ENCODE measurements around the gene ASCL3.

Gene ASCL3

GRCh38 chr11:8942518-8943066 is at the start of gene ASCL3:
Gene ASCL3 (minus strand): TSS chr11:8943016. CDS start chr11:8938161, 4,855 bp downstream.
- no peak for TF ChIP-seq CTCF (conservative IDR thresholded peaks at IDR 0.05; ENCODE audit: low read length)
- no peak for TF ChIP-seq EZH2phosphoT487 (IDR thresholded peaks at IDR 0.05; ENCODE audit: borderline replicate concordance)
- Histone ChIP-seq H3F3A (ENCODE audit: low read depth) (no peaks in the 10 kb centered on the region), H3K36me3 (ENCODE audit: insufficient read depth, low read length) (peaks cover 7% of the 10 kb centered on the region; the same call in 1 of the 2 replicates), H3K79me2 (ENCODE audit: insufficient read depth, low read length) (no peaks in the 10 kb centered on the region), H3K4me1 (ENCODE audit: insufficient read depth, low read length, poor library complexity, severe bottlenecking) (no peaks in the 10 kb centered on the region), H3K9me3 (ENCODE audit: insufficient read depth, low read depth, low read length) (no peaks in the 10 kb centered on the region), H2AFZ (ENCODE audit: low read length) (no peak within 1 kb of the TSS), H4K20me1 (ENCODE audit: insufficient read depth, low read length, poor library complexity, severe bottlenecking) (no peaks in the 10 kb centered on the region), H3K9me2 (replicated peaks; ENCODE audit: low read depth, low read length) (no peaks in the 10 kb centered on the region), H3K27me3 (ENCODE audit: insufficient read depth, low read length, poor library complexity, severe bottlenecking) (no peaks in the 10 kb centered on the region), H3K9ac (ENCODE audit: low read depth, low read length, poor library complexity, severe bottlenecking) (no peak within 1 kb of the TSS), H3K4me3 (ENCODE audit: low read length, poor library complexity, severe bottlenecking) (no peak within 1 kb of the TSS), H3K4me2 (ENCODE audit: low read depth, low read length, poor library complexity, severe bottlenecking) (no peak within 1 kb of the TSS)

GRCh38 chr11:8989453-8989852 is 46.6 kb upstream of the ASCL3 start:
- H2AFZ ChIP-seq (ENCODE audit: low read length) = no peak overlapping the region
- H3F3A ChIP-seq (ENCODE audit: low read depth) = no peaks in the 10 kb centered on the region
- H3K4me2 ChIP-seq (ENCODE audit: low read depth, low read length, poor library complexity, severe bottlenecking) = no peak overlapping the region
- H3K36me3 ChIP-seq (ENCODE audit: insufficient read depth, low read length) = no peaks in the 10 kb centered on the region
- no peaks in the 10 kb centered on the region for H3K27me3 ChIP-seq (ENCODE audit: insufficient read depth, low read length, poor library complexity, severe bottlenecking)
- H3K9me2 ChIP-seq (replicated peaks; ENCODE audit: low read depth, low read length) = no peaks in the 10 kb centered on the region
- H3K9ac ChIP-seq (ENCODE audit: low read depth, low read length, poor library complexity, severe bottlenecking) = no peak overlapping the region
- H3K9me3 ChIP-seq (ENCODE audit: insufficient read depth, low read depth, low read length) = no peaks in the 10 kb centered on the region
- no peaks in the 10 kb centered on the region for H3K4me1 ChIP-seq (ENCODE audit: insufficient read depth, low read length, poor library complexity, severe bottlenecking)
- no peaks in the 10 kb centered on the region for H3K79me2 ChIP-seq (ENCODE audit: insufficient read depth, low read length)
- TF ChIP-seq CTCF (conservative IDR thresholded peaks at IDR 0.05; ENCODE audit: low read length) = no peak
- no peak for TF ChIP-seq EZH2phosphoT487 (IDR thresholded peaks at IDR 0.05; ENCODE audit: borderline replicate concordance)
- H3K4me3 ChIP-seq (ENCODE audit: low read length, poor library complexity, severe bottlenecking) = no peak overlapping the region
- H4K20me1 ChIP-seq (ENCODE audit: insufficient read depth, low read length, poor library complexity, severe bottlenecking) = no peaks in the 10 kb centered on the region

GRCh38 chr11:8988329-8989234 is 45.8 kb upstream of the ASCL3 start:
- no peaks in the 10 kb centered on the region for H3K9me2 ChIP-seq (replicated peaks; ENCODE audit: low read depth, low read length)
- H2AFZ ChIP-seq (ENCODE audit: low read length) = no peak overlapping the region
- H3K4me1 ChIP-seq (ENCODE audit: insufficient read depth, low read length, poor library complexity, severe bottlenecking) = no peaks in the 10 kb centered on the region
- no peaks in the 10 kb centered on the region for H4K20me1 ChIP-seq (ENCODE audit: insufficient read depth, low read length, poor library complexity, severe bottlenecking)
- TF ChIP-seq CTCF (conservative IDR thresholded peaks at IDR 0.05; ENCODE audit: low read length) = no peak
- TF ChIP-seq EZH2phosphoT487 (IDR thresholded peaks at IDR 0.05; ENCODE audit: borderline replicate concordance) = no peak
- H3K9me3 ChIP-seq (ENCODE audit: insufficient read depth, low read depth, low read length) = no peaks in the 10 kb centered on the region
- no peaks in the 10 kb centered on the region for H3F3A ChIP-seq (ENCODE audit: low read depth)
- no peak overlapping the region for H3K4me2 ChIP-seq (ENCODE audit: low read depth, low read length, poor library complexity, severe bottlenecking)
- H3K4me3 ChIP-seq (ENCODE audit: low read length, poor library complexity, severe bottlenecking) = no peak overlapping the region
- no peak overlapping the region for H3K9ac ChIP-seq (ENCODE audit: low read depth, low read length, poor library complexity, severe bottlenecking)
- no peaks in the 10 kb centered on the region for H3K79me2 ChIP-seq (ENCODE audit: insufficient read depth, low read length)
- H3K27me3 ChIP-seq (ENCODE audit: insufficient read depth, low read length, poor library complexity, severe bottlenecking) = no peaks in the 10 kb centered on the region
- H3K36me3 ChIP-seq (ENCODE audit: insufficient read depth, low read length) = no peaks in the 10 kb centered on the region
